GM12878 (cell line): ENCODE results near the gene MPIG6B. TPM values are rescaled to one million over a fixed set of nuclear protein-coding genes. Genes with fewer than 3 reads are reported as not detected.

Source experiments
- ATAC-seq: fragments of 200-7000 bp; cut with Tn5 transposase; 3 replicates; pipeline ENCODE4 v1.9.1; 2020; ENCODE audit warnings: mild to moderate bottlenecking, moderate library complexity
- BruUV-seq: library from RNA; stranded (reverse); fragments of 400-500 nt; replicated peaks from 2 replicates; lab custom pipeline; 2021; lab: Mats Ljungman, UMichigan
- CTCF ChIA-PET: fragments of 300-600 bp; sonication (Branson Sonifier 250); formaldehyde crosslinking; extraction: SDS; loops from one replicate; lab custom pipeline; 2021; ENCODE audit warnings: inconsistent platforms; lab: Yijun Ruan, JAX
- POLR2A ChIA-PET: fragments of 350-600 bp; formaldehyde crosslinking; extraction: SDS; loops from one replicate; lab custom pipeline; 2021; ENCODE audit warnings: inconsistent platforms; lab: Charles Lee
- RAD21 ChIA-PET: fragments of 300-600 bp; sonication (Branson Sonifier 250); formaldehyde crosslinking; loops from one replicate; lab custom pipeline; 2023; ENCODE audit warnings: antibody characterized with exemption; ENCODE audit not compliant: unreplicated experiment; lab: Charles Lee
- SMC1A ChIA-PET: fragments of 300-600 bp; sonication (Branson Sonifier 250); formaldehyde crosslinking; loops from one replicate; lab custom pipeline; 2023; ENCODE audit not compliant: unreplicated experiment, uncharacterized antibody; lab: Charles Lee
- DNase-seq: peaks from one replicate; pipeline ENCODE4 v3.0.0-alpha.2; 2011; ENCODE audit warnings: low read depth, low spot score
- FAIRE-seq: peaks from 3 replicates; lab custom pipeline; 2011; peaks lifted over from hg19 to GRCh38; lab: Jason Lieb, UNC
- H2AFZ ChIP-seq: 2 replicates; pipeline ENCODE4 v1.6.0; 2011; ENCODE audit warnings: low read depth, low read length, control low read depth; ENCODE audit not compliant: control insufficient read depth
- H3K27ac ChIP-seq: 2 replicates; pipeline ENCODE4 v1.5.1; 2011; ENCODE audit warnings: control low read depth; ENCODE audit not compliant: control insufficient read depth, insufficient read depth
- H3K27me3 ChIP-seq, 2 experiments: replicated peaks in 1 of 2; 2 replicates each; pipeline versions ENCODE4 v1.6.0 to v1.6.1; 2011; ENCODE audit warnings: low read length in 1 of 2; ENCODE audit not compliant: control insufficient read depth in 2 of 2, insufficient read depth in 2 of 2
- H3K36me3 ChIP-seq, 2 experiments: 2 replicates each; pipeline ENCODE4 v1.5.1; 2011; ENCODE audit warnings: low read length in 1 of 2; ENCODE audit not compliant: control insufficient read depth in 2 of 2, insufficient read depth in 2 of 2
- H3K4me1 ChIP-seq: 2 replicates; pipeline ENCODE4 v1.6.1; 2011; ENCODE audit warnings: mild to moderate bottlenecking, low read length, moderate library complexity, mixed read lengths; ENCODE audit not compliant: control insufficient read depth, insufficient read depth
- H3K4me2 ChIP-seq: 2 replicates; pipeline ENCODE4 v1.6.0; 2011; ENCODE audit warnings: control low read depth; ENCODE audit not compliant: control insufficient read depth, insufficient read depth
- H3K4me3 ChIP-seq: fragments of 200-600 bp; sonication (generic); 2 replicates; pipeline ENCODE4 v1.5.1; 2016
- H3K79me2 ChIP-seq: 2 replicates; pipeline ENCODE4 v1.6.0; 2011; ENCODE audit warnings: low read length; ENCODE audit not compliant: control insufficient read depth, insufficient read depth
- H3K9ac ChIP-seq: 2 replicates; pipeline ENCODE4 v1.8.0; 2011; ENCODE audit warnings: low read length, control low read depth, mixed read lengths; ENCODE audit not compliant: control insufficient read depth, insufficient read depth
- H3K9me3 ChIP-seq: replicated peaks from 3 replicates; pipeline ENCODE4 v1.5.1; 2011; ENCODE audit warnings: mild to moderate bottlenecking, low read length; ENCODE audit not compliant: control insufficient read depth, insufficient read depth
- H4K20me1 ChIP-seq: 2 replicates; pipeline ENCODE4 v1.6.0; 2011; ENCODE audit not compliant: control insufficient read depth, insufficient read depth
- CHD1 ChIP-seq: IDR thresholded peaks from 2 replicates; pipeline ENCODE4 v1.6.1; 2012; ENCODE audit warnings: low read depth, low read length, improper control_type of control experiment
- EED ChIP-seq: sonication (generic); IDR thresholded peaks from 2 replicates; pipeline ENCODE4 v1.6.1; 2016; ENCODE audit warnings: antibody characterized with exemption, low read depth
- FOXK2 ChIP-seq: fragments of 450-650 bp; IDR thresholded peaks from 2 replicates; pipeline ENCODE4 v1.6.1; 2017; ENCODE audit warnings: mild to moderate bottlenecking, moderate library complexity
- HDGF ChIP-seq: fragments of 450-650 bp; IDR thresholded peaks from 2 replicates; pipeline ENCODE4 v1.6.1; 2016; ENCODE audit warnings: antibody characterized with exemption
- IKZF1 ChIP-seq: fragments of 450-650 bp; conservative IDR thresholded peaks from 2 replicates; pipeline ENCODE4 v1.6.1; 2017; ENCODE audit warnings: antibody characterized with exemption, mild to moderate bottlenecking
- LARP7 ChIP-seq: fragments of 450-650 bp; IDR thresholded peaks from 2 replicates; pipeline ENCODE4 v1.6.1; 2017; ENCODE audit warnings: mild to moderate bottlenecking
- MEF2B ChIP-seq: fragments of 450-650 bp; IDR thresholded peaks from 2 replicates; pipeline ENCODE4 v1.6.1; 2018; ENCODE audit warnings: mild to moderate bottlenecking, moderate library complexity; ENCODE audit not compliant: partially characterized antibody, poor library complexity, severe bottlenecking
- SP1 ChIP-seq: IDR thresholded peaks from one replicate; pipeline ENCODE4 v1.6.1; 2011; ENCODE audit warnings: low read depth, low read length
- STAT3 ChIP-seq: IDR thresholded peaks from 2 replicates; pipeline ENCODE4 v1.6.1; 2011; ENCODE audit warnings: low read depth, low read length, improper control_type of control experiment
- TCF12 ChIP-seq: IDR thresholded peaks from 2 replicates; pipeline ENCODE4 v1.6.1; 2011; ENCODE audit warnings: low read depth, mild to moderate bottlenecking, low read length
- WGBS: methylation state at CpG from one replicate; pipeline ENCODE4 v1.1.6; 2016; ENCODE audit warnings: low lambda C conversion rate; ENCODE audit not compliant: insufficient replicate concordance, insufficient coverage; ENCODE audit errors: missing lambda C conversion rate; 5-methylcytosine and 5-hydroxymethylcytosine counted together
- in situ Hi-C: fragments of 300-500 bp; cut with MboI; formaldehyde crosslinking; loops from 9 replicates; pipeline ENCODE4 v1.14.3; 2018; ENCODE audit warnings: mixed read lengths
- intact Hi-C: fragments of 100-400 bp; cut with micrococcal nuclease; formaldehyde crosslinking; loops from one replicate; pipeline ENCODE4 v1.14.2; 2022; ENCODE audit not compliant: unreplicated experiment
- polyA plus RNA-seq, 11 experiments: library from polyadenylated mRNA; depleted of rRNA in 4 of 11; unstranded in 6 of 11; stranded (reverse) in 5 of 11; fragments of >200 nt; fragmentation: Nextera tagmentation in 4 of 11; fragmentation: Illumina TruSeq in 1 of 11; extraction: Ambion mirVana in 4 of 11; extraction: Trizol in 1 of 11; gene quantifications; 1 replicate in 1 of 11; 2 replicates in 10 of 11; pipeline versions ENCODE4 v1.2.1 to v1.2.3, GENCODE V29; 2011 to 2016; ENCODE audit warnings: inconsistent platforms in 2 of 11, missing spikeins in 2 of 11, low read depth in 1 of 11
- total RNA-seq, 4 experiments: library from RNA; depleted of rRNA in 3 of 4; stranded (reverse); fragments of >200 nt in 3 of 4; fragmentation: Illumina TruSeq in 1 of 4; extraction: Trizol in 1 of 4; gene quantifications; 2 replicates each; pipeline versions ENCODE4 v1.2.1 to v1.2.3, GENCODE V29; 2013 to 2021
- TF ChIP-seq, protein P1 (sequence below): fragments of 450-650 bp; IDR thresholded peaks from 2 replicates; pipeline ENCODE4 v1.6.1; 2016; ENCODE audit warnings: mild to moderate bottlenecking
- TF ChIP-seq, protein P2 (sequence below): fragments of 450-650 bp; IDR thresholded peaks from 2 replicates; pipeline ENCODE4 v1.6.1; 2014; ENCODE audit warnings: mild to moderate bottlenecking
- TF ChIP-seq, protein P3 (sequence below): IDR thresholded peaks from 2 replicates; pipeline ENCODE4 v1.6.1; 2011; ENCODE audit warnings: borderline replicate concordance, low read depth, mild to moderate bottlenecking, moderate library complexity, low read length; ENCODE audit not compliant: insufficient read depth, poor library complexity, severe bottlenecking
- TF ChIP-seq, protein P4 (sequence below): fragments of 450-650 bp; IDR thresholded peaks from 2 replicates; pipeline ENCODE4 v1.6.1; 2017; ENCODE audit warnings: mild to moderate bottlenecking, low read depth, inconsistent platforms; ENCODE audit not compliant: poor library complexity, severe bottlenecking
- TF ChIP-seq, protein P5 (sequence below): fragments of 150-350 bp; IDR thresholded peaks from 2 replicates; pipeline ENCODE4 v1.6.1; 2014; ENCODE audit warnings: mild to moderate bottlenecking, low read depth, low read length

The MPIG6B gene
- total and polyA plus RNA-seq, 10 of the 15 experiments (the other 5 are each of a cell fraction or from before 2014, with no cell fraction given), result not detected

DNA sequence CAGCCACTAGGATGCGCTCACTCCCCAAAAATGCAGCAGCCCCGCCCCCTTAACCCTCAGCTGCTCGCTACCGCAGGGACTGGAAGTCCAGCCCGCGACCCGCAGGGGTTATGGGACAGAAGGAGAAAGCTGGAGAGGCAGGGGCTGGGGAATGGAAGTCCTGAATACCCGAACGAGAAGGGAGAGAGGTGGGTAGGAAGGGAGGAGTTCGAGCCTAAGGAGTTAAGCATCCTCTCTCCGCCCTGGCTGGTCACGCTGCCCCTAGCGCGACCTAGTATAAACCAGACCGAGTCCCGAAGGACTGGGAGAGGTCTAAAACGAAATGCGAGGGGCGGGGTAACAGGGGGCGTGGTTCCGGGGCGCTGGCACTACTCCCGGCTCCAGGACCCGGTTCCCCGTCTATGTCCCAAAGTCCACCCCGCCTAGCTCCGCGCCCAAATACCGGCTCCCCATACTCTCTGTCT, 6.4 kb downstream of the MPIG6B start:
- SMC1A ChIA-PET, result interaction anchor here (0.6 to 5.3 kb wide), 13 partner anchors 9 to 107 kb away, joined by 3 to 45 read pairs (median 3); partner anchors contain the start of genes CLIC1, HSPA1A, HSPA1L and LSM2
- H2AFZ ChIP-seq, result peak overlapping the region; percentile 29
- intact Hi-C loops, result loop anchor here (1.0 to 2.0 kb wide), 3 partner anchors 39 to 97 kb away; partner anchors contain the start of gene HSPA1B
- TF ChIP-seq MEF2B (no peak), HDGF (no peak), LARP7 (no peak), EED (0 out of 2 replicates have a peak, but pooled peaks have one; percentile 28), TCF12 (peak; percentile 57; the same call in 1 of the 2 replicates), STAT3 (no peak), FOXK2 (no peak), CHD1 (no peak), SP1 (peak; percentile 42), IKZF1 (peak; percentile 35; the same call in 1 of the 2 replicates)
- TF ChIP-seq, protein P1, sequence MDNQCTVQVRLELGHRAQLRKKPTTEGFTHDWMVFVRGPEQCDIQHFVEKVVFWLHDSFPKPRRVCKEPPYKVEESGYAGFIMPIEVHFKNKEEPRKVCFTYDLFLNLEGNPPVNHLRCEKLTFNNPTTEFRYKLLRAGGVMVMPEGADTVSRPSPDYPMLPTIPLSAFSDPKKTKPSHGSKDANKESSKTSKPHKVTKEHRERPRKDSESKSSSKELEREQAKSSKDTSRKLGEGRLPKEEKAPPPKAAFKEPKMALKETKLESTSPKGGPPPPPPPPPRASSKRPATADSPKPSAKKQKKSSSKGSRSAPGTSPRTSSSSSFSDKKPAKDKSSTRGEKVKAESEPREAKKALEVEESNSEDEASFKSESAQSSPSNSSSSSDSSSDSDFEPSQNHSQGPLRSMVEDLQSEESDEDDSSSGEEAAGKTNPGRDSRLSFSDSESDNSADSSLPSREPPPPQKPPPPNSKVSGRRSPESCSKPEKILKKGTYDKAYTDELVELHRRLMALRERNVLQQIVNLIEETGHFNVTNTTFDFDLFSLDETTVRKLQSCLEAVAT, result peak; percentile 74; the same call in 1 of the 2 replicates
- TF ChIP-seq, protein P2, sequence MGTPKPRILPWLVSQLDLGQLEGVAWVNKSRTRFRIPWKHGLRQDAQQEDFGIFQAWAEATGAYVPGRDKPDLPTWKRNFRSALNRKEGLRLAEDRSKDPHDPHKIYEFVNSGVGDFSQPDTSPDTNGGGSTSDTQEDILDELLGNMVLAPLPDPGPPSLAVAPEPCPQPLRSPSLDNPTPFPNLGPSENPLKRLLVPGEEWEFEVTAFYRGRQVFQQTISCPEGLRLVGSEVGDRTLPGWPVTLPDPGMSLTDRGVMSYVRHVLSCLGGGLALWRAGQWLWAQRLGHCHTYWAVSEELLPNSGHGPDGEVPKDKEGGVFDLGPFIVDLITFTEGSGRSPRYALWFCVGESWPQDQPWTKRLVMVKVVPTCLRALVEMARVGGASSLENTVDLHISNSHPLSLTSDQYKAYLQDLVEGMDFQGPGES, result 0 out of 2 replicates have a peak, but pooled peaks have one; percentile 50
- TF ChIP-seq, protein P3, sequence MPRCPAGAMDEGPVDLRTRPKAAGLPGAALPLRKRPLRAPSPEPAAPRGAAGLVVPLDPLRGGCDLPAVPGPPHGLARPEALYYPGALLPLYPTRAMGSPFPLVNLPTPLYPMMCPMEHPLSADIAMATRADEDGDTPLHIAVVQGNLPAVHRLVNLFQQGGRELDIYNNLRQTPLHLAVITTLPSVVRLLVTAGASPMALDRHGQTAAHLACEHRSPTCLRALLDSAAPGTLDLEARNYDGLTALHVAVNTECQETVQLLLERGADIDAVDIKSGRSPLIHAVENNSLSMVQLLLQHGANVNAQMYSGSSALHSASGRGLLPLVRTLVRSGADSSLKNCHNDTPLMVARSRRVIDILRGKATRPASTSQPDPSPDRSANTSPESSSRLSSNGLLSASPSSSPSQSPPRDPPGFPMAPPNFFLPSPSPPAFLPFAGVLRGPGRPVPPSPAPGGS, result peak; percentile 51
- TF ChIP-seq, protein P4, sequence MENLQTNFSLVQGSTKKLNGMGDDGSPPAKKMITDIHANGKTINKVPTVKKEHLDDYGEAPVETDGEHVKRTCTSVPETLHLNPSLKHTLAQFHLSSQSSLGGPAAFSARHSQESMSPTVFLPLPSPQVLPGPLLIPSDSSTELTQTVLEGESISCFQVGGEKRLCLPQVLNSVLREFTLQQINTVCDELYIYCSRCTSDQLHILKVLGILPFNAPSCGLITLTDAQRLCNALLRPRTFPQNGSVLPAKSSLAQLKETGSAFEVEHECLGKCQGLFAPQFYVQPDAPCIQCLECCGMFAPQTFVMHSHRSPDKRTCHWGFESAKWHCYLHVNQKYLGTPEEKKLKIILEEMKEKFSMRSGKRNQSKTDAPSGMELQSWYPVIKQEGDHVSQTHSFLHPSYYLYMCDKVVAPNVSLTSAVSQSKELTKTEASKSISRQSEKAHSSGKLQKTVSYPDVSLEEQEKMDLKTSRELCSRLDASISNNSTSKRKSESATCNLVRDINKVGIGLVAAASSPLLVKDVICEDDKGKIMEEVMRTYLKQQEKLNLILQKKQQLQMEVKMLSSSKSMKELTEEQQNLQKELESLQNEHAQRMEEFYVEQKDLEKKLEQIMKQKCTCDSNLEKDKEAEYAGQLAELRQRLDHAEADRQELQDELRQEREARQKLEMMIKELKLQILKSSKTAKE, result no peak
- TF ChIP-seq, protein P5, sequence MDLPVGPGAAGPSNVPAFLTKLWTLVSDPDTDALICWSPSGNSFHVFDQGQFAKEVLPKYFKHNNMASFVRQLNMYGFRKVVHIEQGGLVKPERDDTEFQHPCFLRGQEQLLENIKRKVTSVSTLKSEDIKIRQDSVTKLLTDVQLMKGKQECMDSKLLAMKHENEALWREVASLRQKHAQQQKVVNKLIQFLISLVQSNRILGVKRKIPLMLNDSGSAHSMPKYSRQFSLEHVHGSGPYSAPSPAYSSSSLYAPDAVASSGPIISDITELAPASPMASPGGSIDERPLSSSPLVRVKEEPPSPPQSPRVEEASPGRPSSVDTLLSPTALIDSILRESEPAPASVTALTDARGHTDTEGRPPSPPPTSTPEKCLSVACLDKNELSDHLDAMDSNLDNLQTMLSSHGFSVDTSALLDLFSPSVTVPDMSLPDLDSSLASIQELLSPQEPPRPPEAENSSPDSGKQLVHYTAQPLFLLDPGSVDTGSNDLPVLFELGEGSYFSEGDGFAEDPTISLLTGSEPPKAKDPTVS, result no peak

More for the DNA sequence above, 6.4 kb downstream of the MPIG6B start:
- ChIA-PET RAD21 (interaction anchor here (0.7 to 3.6 kb wide), 18 partner anchors 10 to 466 kb away, joined by 3 to 44 read pairs (median 4); partner anchors contain the start of genes HSPA1A, HSPA1B, HSPA1L and LSM2), POLR2A (interaction anchor here (0.9 to 2.8 kb wide), 9 partner anchors 10 to 327 kb away, joined by 3 to 30 read pairs (median 3); partner anchors contain the start of genes HSPA1B, MSH5 and NEU1), CTCF (interaction anchor here (0.6 to 15.8 kb wide), 19 partner anchors 9 to 221 kb away, joined by 3 to 208 read pairs (median 5); partner anchors contain the start of genes HSPA1B, LY6G5C, MSH5 and VARS1)
- peak overlapping the region; percentile 98 for H3K4me2 ChIP-seq
- no peaks in the 10 kb centered on the region for H3K9me3 ChIP-seq
- no peaks in the 10 kb centered on the region for H3K27me3 ChIP-seq
- peaks cover 33% of the 10 kb centered on the region for H3K4me1 ChIP-seq
- peaks cover 6 to 15% of the 10 kb centered on the region in 2 experiments for H3K36me3 ChIP-seq
- 0 out of 2 replicates have a peak, but pooled peaks cover 3% of the 10 kb centered on the region for H4K20me1 ChIP-seq
- H3K9ac ChIP-seq, result peak overlapping the region; percentile 25; the same call in 1 of the 2 replicates
- in situ Hi-C loops, result no loop called here
- H3K79me2 ChIP-seq, result peaks cover 16% of the 10 kb centered on the region
- ATAC-seq, result peak; percentile 84
- H3K27ac ChIP-seq, result peak overlapping the region; percentile 13; the same call in 1 of the 2 replicates
- H3K4me3 ChIP-seq, result peak overlapping the region; percentile 78
- no TSS peak for BruUV-seq
- under 1% methylated on average over 29 of the region's 29 CpGs for WGBS
- peak; percentile 35 for DNase-seq
- no peak for FAIRE-seq
